GM23248 (cell line): Measurements from ENCODE around the gene KCNAB1.

Experiments used
- EZH2 ChIP-seq: fragments of 200-600 bp; sonication (generic); IDR thresholded peaks from 2 replicates; pipeline ENCODE4 v1.6.1; 2018; ENCODE audit warnings: antibody characterized with exemption, mild to moderate bottlenecking; ENCODE audit not compliant: insufficient read depth, poor library complexity, severe bottlenecking
- EZH2phosphoT487 ChIP-seq: fragments of 200-600 bp; sonication (generic); IDR thresholded peaks from 2 replicates; pipeline ENCODE4 v1.6.1; 2018; ENCODE audit warnings: antibody characterized with exemption, moderate library complexity, mild to moderate bottlenecking, low read depth; ENCODE audit not compliant: insufficient read depth

DNA sequence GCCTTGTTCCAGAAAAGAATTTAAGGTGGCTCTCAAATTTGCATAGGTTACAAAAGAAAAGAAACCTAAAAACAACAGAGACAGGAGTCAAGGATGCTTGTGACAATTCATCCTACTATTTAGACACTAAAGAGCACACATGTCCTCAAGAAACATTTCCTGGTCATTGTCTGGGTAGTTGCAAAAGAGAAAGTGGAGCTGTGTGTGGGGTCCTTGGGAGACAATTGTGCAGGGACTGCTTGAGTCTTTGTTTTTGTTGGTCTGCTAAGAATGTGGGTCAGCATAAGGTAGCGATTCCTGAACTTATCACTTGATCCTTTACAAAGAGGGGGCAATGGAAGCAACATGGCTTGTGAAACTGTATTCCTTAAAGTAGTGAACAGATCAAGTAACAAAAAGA lies 185.3 kb downstream of the KCNAB1 start:
- TF ChIP-seq EZH2 (no peak), EZH2phosphoT487 (no peak)
